H9 (cell line): ENCODE results near the gene TTC39B. TPM values are rescaled to one million over a fixed set of nuclear protein-coding genes. Genes with fewer than 3 reads are reported as not detected.

Experiments
- DNase-seq: peaks from one replicate; pipeline ENCODE4 v3.0.0-alpha.2; 2017
- H2AFZ ChIP-seq: one replicate; pipeline ENCODE4 v1.6.1; 2013; ENCODE audit warnings: mild to moderate bottlenecking, low read length, control low read depth, moderate library complexity
- H2AK5ac ChIP-seq: 2 replicates; pipeline ENCODE4 v1.6.1; 2013; ENCODE audit warnings: low read length, control low read depth, mixed read lengths; ENCODE audit not compliant: insufficient read length
- H2BK120ac ChIP-seq: one replicate; pipeline ENCODE4 v1.6.1; 2013; ENCODE audit warnings: low read depth, mild to moderate bottlenecking, low read length, control low read depth, inconsistent platforms; ENCODE audit not compliant: poor library complexity, severe bottlenecking
- H2BK12ac ChIP-seq: 2 replicates; pipeline ENCODE4 v1.6.1; 2013; ENCODE audit warnings: low read length, control low read depth, mixed read lengths, low read depth; ENCODE audit not compliant: insufficient read length
- H2BK15ac ChIP-seq: 2 replicates; pipeline ENCODE4 v1.6.1; 2013; ENCODE audit warnings: low read depth, low read length, control low read depth
- H2BK20ac ChIP-seq: one replicate; pipeline ENCODE4 v1.6.1; 2013; ENCODE audit warnings: low read depth, mild to moderate bottlenecking, low read length, control low read depth, inconsistent platforms; ENCODE audit not compliant: poor library complexity, severe bottlenecking
- H2BK5ac ChIP-seq: 2 replicates; pipeline ENCODE4 v1.6.1; 2013; ENCODE audit warnings: low read length, control low read depth, mixed read lengths; ENCODE audit not compliant: insufficient read length
- H3K14ac ChIP-seq: 2 replicates; pipeline ENCODE4 v1.6.1; 2013; ENCODE audit warnings: low read length, control low read depth; ENCODE audit not compliant: insufficient read depth
- H3K18ac ChIP-seq: 2 replicates; pipeline ENCODE4 v1.6.1; 2013; ENCODE audit warnings: low read depth, mild to moderate bottlenecking, mixed read lengths, low read length, control low read depth; ENCODE audit not compliant: insufficient read length
- H3K23ac ChIP-seq: 2 replicates; pipeline ENCODE4 v1.6.1; 2013; ENCODE audit warnings: low read length, control low read depth, mixed read lengths, low read depth; ENCODE audit not compliant: insufficient read length
- H3K23me2 ChIP-seq: 2 replicates; pipeline ENCODE4 v1.6.1; 2013; ENCODE audit warnings: low read depth, mild to moderate bottlenecking, mixed read lengths, low read length, control low read depth; ENCODE audit not compliant: insufficient read length, poor library complexity, severe bottlenecking
- H3K27ac ChIP-seq: 2 replicates; pipeline ENCODE4 v1.5.1; 2013; ENCODE audit warnings: low read length, control low read depth, mixed read lengths, low read depth; ENCODE audit not compliant: insufficient read length
- H3K27me3 ChIP-seq: 2 replicates; pipeline ENCODE4 v1.6.1; 2013; ENCODE audit warnings: low read length, control low read depth, inconsistent platforms; ENCODE audit not compliant: insufficient read depth
- H3K4ac ChIP-seq: 2 replicates; pipeline ENCODE4 v1.6.1; 2013; ENCODE audit warnings: low read depth, mild to moderate bottlenecking, control low read depth, inconsistent platforms, low read length, moderate library complexity
- H3K4me1 ChIP-seq: 2 replicates; pipeline ENCODE4 v1.6.1; 2013; ENCODE audit warnings: low read length, control low read depth, inconsistent platforms; ENCODE audit not compliant: insufficient read depth
- H3K4me2 ChIP-seq: 2 replicates; pipeline ENCODE4 v1.6.1; 2013; ENCODE audit warnings: low read length, control low read depth, mixed read lengths; ENCODE audit not compliant: insufficient read length, insufficient read depth
- H3K56ac ChIP-seq: 2 replicates; pipeline ENCODE4 v1.6.1; 2013; ENCODE audit warnings: low read depth, mild to moderate bottlenecking, mixed read lengths, low read length, control low read depth; ENCODE audit not compliant: insufficient read length
- H3K79me1 ChIP-seq: 2 replicates; pipeline ENCODE4 v1.6.1; 2013; ENCODE audit warnings: low read depth, mild to moderate bottlenecking, moderate library complexity, low read length, control low read depth, inconsistent platforms; ENCODE audit not compliant: insufficient read depth, poor library complexity, severe bottlenecking
- H3K79me2 ChIP-seq: 2 replicates; pipeline ENCODE4 v1.6.1; 2013; ENCODE audit warnings: low read length, control low read depth, inconsistent platforms; ENCODE audit not compliant: insufficient read depth
- H3K9ac ChIP-seq: 2 replicates; pipeline ENCODE4 v1.6.1; 2013; ENCODE audit warnings: low read length, control low read depth, mixed read lengths; ENCODE audit not compliant: insufficient read length; ENCODE audit errors: extremely low read depth
- H3K9me3 ChIP-seq: one replicate; pipeline ENCODE4 v1.6.1; 2013; ENCODE audit warnings: low read depth, low read length, inconsistent platforms; ENCODE audit not compliant: control insufficient read depth
- H3T11ph ChIP-seq: one replicate; pipeline ENCODE4 v1.6.1; 2013; ENCODE audit warnings: mild to moderate bottlenecking, low read length, control low read depth, inconsistent platforms
- H4K20me1 ChIP-seq: one replicate; pipeline ENCODE4 v1.6.1; 2013; ENCODE audit not compliant: control insufficient read depth, insufficient read length, insufficient read depth
- H4K5ac ChIP-seq: 2 replicates; pipeline ENCODE4 v1.6.1; 2013; ENCODE audit warnings: low read depth, mild to moderate bottlenecking, mixed read lengths, low read length, control low read depth; ENCODE audit not compliant: insufficient read length
- H4K8ac ChIP-seq: replicated peaks from 2 replicates; pipeline ENCODE4 v1.6.1; 2013; ENCODE audit warnings: low read length, control low read depth, mixed read lengths, low read depth; ENCODE audit not compliant: insufficient read length
- H4K91ac ChIP-seq: 2 replicates; pipeline ENCODE4 v1.6.1; 2013; ENCODE audit warnings: low read depth, mild to moderate bottlenecking, moderate library complexity, mixed read lengths, low read length, control low read depth; ENCODE audit not compliant: insufficient read length
- H3K27ac Mint-ChIP-seq, 3 experiments: 2 replicates in 2 of 3; 3 replicates in 1 of 3; pipeline ENCODE4 v1.8.0; 2020 to 2021; ENCODE audit warnings: mixed read lengths in 3 of 3, mild to moderate bottlenecking in 1 of 3, moderate library complexity in 1 of 3
- H3K27me3 Mint-ChIP-seq: 2 replicates; pipeline ENCODE4 v1.8.0; 2021; ENCODE audit warnings: low read depth, mild to moderate bottlenecking, moderate library complexity, mixed read lengths
- H3K36me3 Mint-ChIP-seq, 3 experiments: 2 replicates in 2 of 3; 3 replicates in 1 of 3; pipeline ENCODE4 v1.8.0; 2020 to 2021; ENCODE audit warnings: low read depth in 3 of 3, mixed read lengths in 3 of 3; ENCODE audit not compliant: insufficient read depth in 1 of 3
- H3K4me1 Mint-ChIP-seq, 2 experiments: 2 replicates each; pipeline ENCODE4 v1.8.0; 2020; ENCODE audit warnings: mixed read lengths in 2 of 2
- H3K4me3 Mint-ChIP-seq, 2 experiments: 2 replicates in 1 of 2; 3 replicates in 1 of 2; pipeline ENCODE4 v1.8.0; 2020 to 2021; ENCODE audit warnings: mild to moderate bottlenecking in 2 of 2, mixed read lengths in 2 of 2, moderate library complexity in 1 of 2
- H3K9me3 Mint-ChIP-seq, 2 experiments: 2 replicates in 1 of 2; 3 replicates in 1 of 2; pipeline ENCODE4 v1.8.0; 2020; ENCODE audit warnings: mild to moderate bottlenecking in 2 of 2, mixed read lengths in 2 of 2, moderate library complexity in 1 of 2
- WGBS: extraction: QIAGEN DNeasy Blood & Tissue Kit; methylation state at CpG from one replicate; pipeline ENCODE4 v1.1.7; 2013; ENCODE audit warnings: missing lambda C conversion rate, low lambda C conversion rate, mixed read lengths; ENCODE audit not compliant: insufficient read length; ENCODE audit errors: extremely low coverage; 5-methylcytosine and 5-hydroxymethylcytosine counted together
- total RNA-seq: library from RNA; stranded (reverse); gene quantifications from 2 replicates; pipeline ENCODE4 v1.2.1, GENCODE V29; 2021
- TF ChIP-seq, protein P1 (sequence below): fragments of 200-600 bp; sonication (generic); conservative IDR thresholded peaks from 3 replicates; pipeline ENCODE4 v1.8.0; 2021; ENCODE audit warnings: antibody characterized with exemption, mild to moderate bottlenecking

TTC39B gene
- total RNA-seq, 1 experiment from 2014 or later, result 8.2 TPM

DNA sequence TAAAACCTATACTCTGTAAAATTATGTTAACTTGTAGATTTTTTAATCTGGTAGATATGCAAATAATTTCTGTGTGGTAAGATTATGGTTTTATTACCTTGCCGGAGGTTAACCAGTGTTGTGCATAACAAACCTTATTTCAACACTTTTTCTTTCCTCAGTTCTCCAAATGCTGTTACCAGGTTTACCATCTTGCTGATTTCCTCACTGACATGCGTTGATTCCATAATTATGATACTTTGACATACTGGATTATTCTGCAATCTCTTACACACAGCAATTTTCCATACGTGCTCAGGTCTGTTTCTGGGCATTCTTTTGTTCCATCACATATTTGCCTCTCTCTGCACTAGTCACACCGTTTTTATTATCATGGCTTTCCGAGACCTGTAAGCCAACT, 77.6 kb downstream of the TTC39B start:
- no peak for DNase-seq
- Histone ChIP-seq H3K23ac (no peak overlapping the region), H4K5ac (no peak overlapping the region), H2BK15ac (no peak overlapping the region), H3K18ac (no peak overlapping the region), H4K91ac (no peak overlapping the region), H3K79me2 (no peaks in the 10 kb centered on the region), H3K4me2 (no peak overlapping the region), H4K8ac (no peak overlapping the region), H2AFZ (no peak overlapping the region), H2AK5ac (no peak overlapping the region), H3K27ac (no peak overlapping the region), H3K4ac (no peak overlapping the region), H3K4me1 (no peaks in the 10 kb centered on the region), H3T11ph (no peak overlapping the region), H2BK120ac (no peak overlapping the region), H4K20me1 (no peaks in the 10 kb centered on the region), H2BK12ac (no peak overlapping the region), H2BK20ac (no peak overlapping the region), H3K27me3 (no peaks in the 10 kb centered on the region), H3K9me3 (no peaks in the 10 kb centered on the region), H3K56ac (no peak overlapping the region), H3K9ac (no peak overlapping the region), H3K79me1 (no peaks in the 10 kb centered on the region), H3K14ac (no peak overlapping the region), H2BK5ac (no peak overlapping the region), H3K23me2 (no peaks in the 10 kb centered on the region)
- peaks cover 3 to 11% (median 4%) of the 10 kb centered on the region in 3 experiments; a peak in 5 of 7 replicates for H3K36me3 Mint-ChIP-seq
- no peaks in the 10 kb centered on the region for H3K27me3 Mint-ChIP-seq
- H3K9me3 Mint-ChIP-seq, result peaks cover 0 to 15% of the 10 kb centered on the region in 2 experiments; a peak in 2 of 5 replicates
- no peak overlapping the region for H3K27ac Mint-ChIP-seq
- peaks cover 2 to 6% of the 10 kb centered on the region in 2 experiments for H3K4me1 Mint-ChIP-seq
- TF ChIP-seq, protein P1, sequence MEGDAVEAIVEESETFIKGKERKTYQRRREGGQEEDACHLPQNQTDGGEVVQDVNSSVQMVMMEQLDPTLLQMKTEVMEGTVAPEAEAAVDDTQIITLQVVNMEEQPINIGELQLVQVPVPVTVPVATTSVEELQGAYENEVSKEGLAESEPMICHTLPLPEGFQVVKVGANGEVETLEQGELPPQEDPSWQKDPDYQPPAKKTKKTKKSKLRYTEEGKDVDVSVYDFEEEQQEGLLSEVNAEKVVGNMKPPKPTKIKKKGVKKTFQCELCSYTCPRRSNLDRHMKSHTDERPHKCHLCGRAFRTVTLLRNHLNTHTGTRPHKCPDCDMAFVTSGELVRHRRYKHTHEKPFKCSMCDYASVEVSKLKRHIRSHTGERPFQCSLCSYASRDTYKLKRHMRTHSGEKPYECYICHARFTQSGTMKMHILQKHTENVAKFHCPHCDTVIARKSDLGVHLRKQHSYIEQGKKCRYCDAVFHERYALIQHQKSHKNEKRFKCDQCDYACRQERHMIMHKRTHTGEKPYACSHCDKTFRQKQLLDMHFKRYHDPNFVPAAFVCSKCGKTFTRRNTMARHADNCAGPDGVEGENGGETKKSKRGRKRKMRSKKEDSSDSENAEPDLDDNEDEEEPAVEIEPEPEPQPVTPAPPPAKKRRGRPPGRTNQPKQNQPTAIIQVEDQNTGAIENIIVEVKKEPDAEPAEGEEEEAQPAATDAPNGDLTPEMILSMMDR, result no peak
- no CpG with 5 or more reads among the region's 5 CpGs for WGBS
- H3K4me3 Mint-ChIP-seq, result no peak overlapping the region
